HG03354 (cell line): Measurements from ENCODE around the gene AURKAIP1.
A peak's percentile ranks its signal among the peaks of the same experiment; 100 is the strongest.

Experiments used
- ATAC-seq: cut with Tn5 transposase; IDR thresholded peaks from one replicate; pipeline ENCODE4 v1.9.1; 2021; ENCODE audit warnings: mild to moderate bottlenecking; ENCODE audit not compliant: unreplicated experiment, poor library complexity, severe bottlenecking

The AURKAIP1 gene

DNA sequence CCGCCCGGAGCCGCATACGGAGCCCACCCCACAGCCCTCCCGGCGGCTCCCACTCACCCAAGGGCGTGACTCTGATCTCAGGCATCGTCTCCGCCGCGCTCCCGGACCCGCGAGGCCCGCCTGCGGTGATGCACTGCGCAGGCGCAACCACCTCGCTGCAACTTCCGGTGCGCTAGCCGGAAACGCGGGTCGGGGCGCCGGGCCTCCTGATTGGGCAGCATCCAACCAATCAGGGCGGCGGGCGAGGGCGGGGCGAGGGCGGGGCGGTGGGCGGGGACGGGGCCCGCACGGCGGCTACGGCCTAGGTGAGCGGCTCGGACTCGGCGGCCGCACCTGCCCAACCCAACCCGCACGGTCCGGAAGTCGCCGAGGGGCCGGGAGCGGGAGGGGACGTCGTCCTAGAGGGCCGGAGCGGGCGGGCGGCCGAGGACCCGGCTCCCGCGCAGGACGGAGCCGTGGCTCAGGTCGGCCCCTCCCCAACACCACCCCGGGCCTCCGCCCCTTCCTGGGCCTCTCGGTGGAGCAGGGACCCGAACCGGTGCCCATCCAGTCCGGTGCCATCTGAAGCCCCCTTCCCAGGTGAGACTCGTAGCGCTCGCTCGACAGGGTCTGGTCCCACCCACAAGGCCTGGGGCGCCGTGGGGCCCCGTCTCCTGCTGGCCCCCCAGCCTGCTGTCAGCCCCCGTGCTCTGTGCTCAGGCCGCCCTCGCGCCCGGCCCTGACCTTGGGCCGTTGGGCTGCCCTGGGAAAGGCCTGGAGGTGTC lies 50.3 kb downstream of the AURKAIP1 start, which contains the start of the genes CPTP and INTS11:
Gene CPTP (plus strand): TSS at position 279 of the 764 bp plus-strand sequence. CDS start 2,109 bp downstream, outside the sequence.
Gene INTS11 (minus strand): TSS at position 137 of the 764 bp plus-strand sequence. CDS start 52 bp downstream, at position 85.
- ATAC-seq = peak; percentile 77

DNA sequence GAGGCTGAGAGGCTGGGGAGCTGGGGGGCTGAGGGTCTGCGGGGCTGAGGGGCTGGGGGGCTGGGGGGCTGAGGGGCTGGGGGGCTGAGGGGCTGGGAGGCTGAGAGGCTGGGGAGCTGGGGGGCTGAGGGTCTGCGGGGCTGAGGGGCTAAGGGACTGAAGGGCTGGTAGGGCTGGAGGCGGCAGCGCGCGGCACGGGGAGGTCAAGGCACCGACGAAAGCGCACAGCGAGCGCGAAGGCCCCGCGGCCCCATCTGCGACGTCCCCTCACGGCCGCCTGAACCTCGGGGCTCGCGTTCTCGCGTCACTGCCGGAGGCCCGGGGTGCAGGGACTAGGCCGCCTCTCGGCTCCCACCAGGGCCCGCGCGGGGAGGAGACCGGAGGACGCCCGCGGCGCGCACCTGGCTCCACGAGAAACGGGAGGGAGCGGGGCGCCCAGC lies 50.9 kb downstream of the AURKAIP1 start:
- peak; percentile 49 for ATAC-seq
